GM18870 (cell line): Measurements from ENCODE around the gene PMEPA1.

Experiments used
- ATAC-seq: cut with Tn5 transposase; IDR thresholded peaks from one replicate; pipeline ENCODE4 v1.9.1; 2021; ENCODE audit warnings: moderate library complexity; ENCODE audit not compliant: unreplicated experiment

The PMEPA1 gene

GRCh38 chr20:57663241-57663640 is 46.6 kb downstream of the PMEPA1 start:
- ATAC-seq: no peak

DNA sequence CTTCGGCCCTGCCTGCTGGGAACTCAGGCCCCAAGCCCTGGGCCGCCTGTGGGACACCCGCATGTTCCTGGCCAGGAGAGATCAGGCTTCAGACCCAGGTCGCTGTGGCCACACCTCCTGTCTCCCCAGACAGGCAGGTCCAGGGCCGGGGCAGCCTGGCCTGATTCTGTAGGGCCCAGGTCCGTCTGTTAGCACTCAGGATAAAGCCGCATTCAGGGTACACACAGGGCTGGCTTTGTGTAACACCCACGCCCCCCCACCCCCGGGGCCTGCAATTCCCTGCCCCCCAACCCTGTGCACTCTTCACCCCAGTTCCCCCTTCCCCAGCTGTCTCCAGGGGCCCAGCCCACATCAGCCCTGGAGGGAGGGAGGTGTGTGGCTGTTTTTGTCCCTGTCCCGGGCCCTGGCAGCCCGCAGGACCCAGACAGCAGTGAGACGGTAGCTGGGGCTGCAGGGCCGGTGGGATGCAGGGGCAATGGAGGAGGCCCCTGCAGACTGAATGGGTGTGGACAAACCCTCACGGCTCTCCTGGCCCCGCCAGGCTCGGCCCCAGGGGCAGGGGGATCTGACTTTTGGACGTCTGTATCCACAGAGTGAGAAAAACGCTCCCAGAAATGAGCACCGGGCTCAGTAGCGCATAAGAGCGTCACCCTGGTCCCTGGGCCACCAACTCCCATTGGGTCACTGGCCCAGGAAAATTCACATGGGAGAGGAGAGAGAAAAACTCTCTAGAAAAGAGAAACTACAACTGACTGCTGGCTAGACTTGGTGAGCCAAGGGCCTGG is 47.2 kb downstream of the PMEPA1 start:
- no peak for ATAC-seq

- no peak for ATAC-seq
Observed at GRCh38 chr20:57661746-57662455, 47.9 kb downstream of the PMEPA1 start.

GRCh38 chr20:57660922-57661745 is 48.7 kb downstream of the PMEPA1 start:
- ATAC-seq: no peak

GRCh38 chr20:57660181-57660921 is 49.5 kb downstream of the PMEPA1 start:
- no peak for ATAC-seq

- ATAC-seq: no peak
Observed at GRCh38 chr20:57659517-57660180, 50.2 kb downstream of the PMEPA1 start.

GRCh38 chr20:57658833-57659516 is 50.8 kb downstream of the PMEPA1 start:
- no peak for ATAC-seq

DNA sequence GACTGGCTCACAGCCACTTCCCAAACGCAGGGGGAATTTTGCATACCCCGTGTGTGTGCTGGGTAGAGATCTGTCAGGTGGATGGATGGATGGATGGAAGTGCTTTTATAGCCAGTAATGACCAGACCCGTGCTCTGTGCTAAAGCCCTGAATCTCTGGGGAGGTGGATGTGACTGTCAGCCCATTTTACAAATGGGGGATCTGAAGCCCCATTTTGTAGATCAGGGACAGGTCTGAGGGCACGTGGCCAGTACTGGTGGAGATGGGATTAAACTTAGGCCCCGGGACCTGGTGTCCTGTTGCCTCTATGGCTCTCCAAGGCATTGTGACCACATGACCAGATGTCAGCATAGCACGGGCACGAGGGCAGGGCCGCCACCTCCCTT is 51.4 kb downstream of the PMEPA1 start:
- no peak for ATAC-seq

DNA sequence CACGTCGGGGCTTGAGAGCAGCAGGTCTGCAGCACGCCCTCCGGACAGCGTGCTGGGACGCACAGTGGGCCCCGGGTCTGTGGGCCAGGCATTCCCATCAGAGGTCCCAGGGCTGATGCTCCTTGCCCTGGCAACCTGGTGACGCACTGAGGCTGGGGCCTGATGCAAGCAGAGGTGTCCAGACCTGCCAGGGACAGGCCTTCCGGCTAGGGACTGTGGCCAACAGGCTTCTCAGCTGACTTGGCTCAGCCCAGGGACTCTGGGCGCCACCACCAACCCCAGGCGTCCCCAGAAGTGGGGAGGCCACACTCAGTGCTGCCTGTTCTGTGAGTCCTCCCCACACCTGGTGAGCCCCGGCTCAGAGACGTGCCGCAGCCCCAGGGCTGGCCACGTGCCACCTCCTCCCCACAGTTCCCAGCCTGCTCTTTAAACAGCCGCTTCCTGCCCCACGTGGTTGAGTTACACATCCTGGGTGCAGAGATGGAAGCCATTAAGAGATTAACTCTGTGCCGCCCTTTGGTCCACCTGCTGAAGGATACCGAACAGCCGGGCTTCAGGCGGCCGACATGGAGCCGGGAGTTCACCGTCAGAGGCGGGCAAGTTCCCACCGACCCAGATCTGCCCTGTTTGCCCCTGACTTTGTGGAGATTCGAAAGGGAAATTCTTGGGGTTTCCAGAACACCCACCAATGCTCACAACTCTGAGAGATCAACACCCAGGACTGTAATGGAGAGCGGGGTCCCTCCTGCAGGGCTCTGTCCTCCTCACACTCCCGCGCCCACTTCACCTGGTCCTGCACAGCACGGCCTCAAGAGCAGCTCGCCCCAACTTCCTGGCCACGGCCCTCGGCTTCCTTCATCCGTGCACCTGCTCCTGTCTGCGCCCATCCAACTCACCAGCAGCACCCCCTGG is 52.0 kb downstream of the PMEPA1 start:
- ATAC-seq: no peak

GRCh38 chr20:57656821-57657534 is 52.8 kb downstream of the PMEPA1 start:
- ATAC-seq: no peak

GRCh38 chr20:57656252-57656820 is 53.5 kb downstream of the PMEPA1 start:
- ATAC-seq: no peak

- ATAC-seq: no peak
Observed at GRCh38 chr20:57655809-57656155, 54.0 kb downstream of the PMEPA1 start.

DNA sequence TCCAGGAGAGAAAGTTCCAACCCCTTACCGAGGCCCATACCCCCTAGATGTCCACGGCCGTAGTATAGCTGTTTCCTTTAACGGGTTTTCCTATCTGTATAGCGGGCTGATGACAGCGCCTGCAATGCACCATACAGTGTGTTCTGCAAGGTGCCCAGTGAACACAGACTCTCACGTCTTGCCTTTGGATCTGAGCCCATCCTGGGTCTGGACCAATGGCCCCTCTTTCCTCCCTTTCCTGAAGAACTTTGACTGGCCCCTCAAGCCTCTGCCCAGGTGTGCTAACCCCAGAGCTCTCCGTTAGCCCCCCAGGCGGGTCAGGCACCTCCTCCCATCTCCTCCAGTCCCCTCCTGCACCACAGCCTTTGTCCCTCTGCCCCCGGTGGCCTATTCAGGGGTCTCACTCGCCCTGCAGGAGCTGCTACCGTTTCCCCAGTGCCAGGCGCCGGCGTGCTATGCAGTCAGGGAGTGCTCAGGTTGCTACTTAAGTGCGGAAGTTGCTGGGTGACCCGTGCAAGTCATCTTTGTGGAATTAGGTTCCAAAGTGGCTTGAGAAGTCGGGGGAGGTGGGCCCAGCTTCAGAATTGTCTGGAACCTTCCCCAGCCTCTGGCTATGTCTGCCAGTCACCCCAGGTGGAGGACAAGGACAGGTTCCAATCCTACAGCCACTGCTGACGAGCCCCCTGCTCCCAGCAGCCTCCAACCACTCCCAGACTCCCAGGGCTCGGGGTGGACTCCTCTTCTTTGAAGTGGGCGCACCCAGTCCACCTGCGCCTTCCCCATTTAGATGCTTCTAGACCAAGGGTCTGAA is 54.6 kb downstream of the PMEPA1 start:
- ATAC-seq: no peak

DNA sequence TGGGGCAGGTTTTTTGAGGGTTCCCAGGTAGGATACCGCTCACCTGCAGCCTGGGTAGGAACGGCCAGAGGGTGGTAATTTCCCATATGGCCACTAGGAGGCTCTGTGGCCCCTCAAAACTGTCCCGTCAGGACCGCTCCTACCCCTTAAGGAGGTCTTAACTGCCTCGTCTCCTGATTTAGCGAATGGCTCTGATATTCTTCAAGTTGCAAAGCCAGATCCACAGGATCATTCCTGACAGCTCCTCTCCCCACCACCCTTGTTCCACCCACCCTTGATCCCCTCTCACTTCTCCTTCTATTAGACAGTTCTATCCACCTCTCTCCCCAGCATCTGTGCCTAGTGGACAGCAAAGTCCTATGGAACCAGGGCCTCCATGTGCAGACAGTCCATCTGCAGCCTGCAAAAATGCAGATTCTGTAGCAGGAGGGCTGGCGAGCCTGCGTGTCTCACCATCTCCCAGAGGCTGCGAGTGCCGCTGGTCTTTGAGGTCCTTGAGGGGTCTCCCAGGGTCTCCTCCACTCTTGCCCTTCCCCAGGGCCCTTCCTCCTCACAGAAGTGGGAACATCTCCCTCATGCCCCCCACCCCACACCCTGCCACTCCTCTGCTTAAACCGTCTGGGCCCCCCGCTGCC is 55.3 kb downstream of the PMEPA1 start:
- no peak for ATAC-seq

DNA sequence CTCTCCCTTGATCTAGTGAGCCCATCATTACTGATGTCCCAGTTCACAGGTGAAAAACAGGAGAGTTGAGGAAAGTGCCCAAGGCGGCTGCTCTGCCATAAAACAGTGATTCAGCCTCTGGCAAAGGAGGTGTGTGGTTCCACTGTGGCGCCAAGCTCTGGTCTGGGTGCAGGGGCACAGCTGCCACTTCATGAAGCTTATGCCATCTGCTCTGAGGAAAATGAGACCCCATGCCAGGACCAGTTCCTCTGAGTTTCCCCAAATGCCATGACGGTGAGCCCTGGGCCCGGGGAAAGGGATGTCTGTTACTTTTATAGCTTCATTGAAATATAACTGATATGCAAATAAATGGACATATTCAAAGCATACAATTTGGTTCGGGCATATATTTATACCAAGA is 55.9 kb downstream of the PMEPA1 start:
- no peak for ATAC-seq

DNA sequence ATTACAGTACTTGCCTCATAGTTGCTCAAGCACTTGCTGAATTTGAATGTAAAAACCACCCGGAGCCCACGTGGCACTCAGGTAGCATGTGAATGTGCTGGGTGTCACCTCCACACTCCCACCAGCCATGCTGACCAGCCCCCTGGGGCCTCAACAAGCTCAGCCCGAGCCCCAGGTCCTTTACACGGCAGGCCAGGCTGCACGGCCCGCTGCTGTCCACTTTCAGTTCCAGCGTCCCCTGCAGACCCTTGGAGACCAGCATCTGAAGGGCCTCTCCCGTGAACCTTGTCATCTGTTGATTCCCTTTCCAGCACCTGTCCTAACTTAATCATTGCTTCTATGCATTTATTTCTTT is 56.3 kb downstream of the PMEPA1 start:
- ATAC-seq: no peak
